ENCODE data around the gene SLC26A1. TPM values are rescaled to one million over a fixed set of nuclear protein-coding genes. Genes with fewer than 3 reads are reported as not detected.

SLC26A1 gene
- total RNA-seq, 1 experiment from 2014 or later = 1.8 TPM

DNA sequence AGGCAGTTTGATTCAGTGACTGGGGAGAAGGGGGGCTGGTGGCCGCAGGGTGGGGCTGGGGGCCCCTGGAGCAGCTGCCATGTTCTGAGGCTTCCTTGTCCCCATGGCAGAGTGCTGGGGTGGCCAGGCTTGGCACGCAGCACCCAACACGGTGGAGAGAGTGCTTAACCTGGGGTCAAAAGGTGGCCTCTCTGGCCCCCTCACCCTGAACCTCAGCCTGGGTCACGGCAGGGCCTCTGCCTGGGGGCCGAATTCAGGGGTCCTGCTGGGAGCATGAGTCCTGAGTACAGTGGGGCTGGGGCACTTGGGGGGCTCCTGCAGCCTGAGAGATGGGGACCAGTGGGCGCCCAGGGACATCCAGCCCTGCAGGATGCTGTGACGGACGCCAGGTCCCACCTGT is 38.1 kb upstream of the SLC26A1 start:
- intact Hi-C loops (cut with micrococcal nuclease; ENCODE audit: unreplicated experiment) (no loop called here), in situ Hi-C loops (cut with HindIII; ENCODE audit: low pct_unique_long_range_greater_than_20kb, low sequenced_read_pairs) (no loop called here)
- Histone ChIP-seq H3K36me3 (ENCODE audit: control insufficient read depth, insufficient read depth, low read length) (no peaks in the 10 kb centered on the region), H3K9me3 (ENCODE audit: control insufficient read depth, insufficient read depth, low read depth, low read length) (no peaks in the 10 kb centered on the region), H3K27me3 (ENCODE audit: control insufficient read depth, insufficient read depth, low read length) (no peaks in the 10 kb centered on the region), H3K4me1 (ENCODE audit: control insufficient read depth, insufficient read depth, low read length) (peaks cover 16% of the 10 kb centered on the region), H3K4me3 (ENCODE audit: low read depth in 2 of 2, low read length in 2 of 2) (no peak overlapping the region), H3K27ac (ENCODE audit: low read length) (no peak overlapping the region)
- POLR2A ChIA-PET = no interaction called here
- ATAC-seq (no peak), DNase-seq (ENCODE audit: low read depth, low spot score) (no peak)
- no peak for TF ChIP-seq TCF7L2 (IDR thresholded peaks at IDR 0.05; ENCODE audit: low read depth, low read length)
- TF ChIP-seq, protein P1, sequence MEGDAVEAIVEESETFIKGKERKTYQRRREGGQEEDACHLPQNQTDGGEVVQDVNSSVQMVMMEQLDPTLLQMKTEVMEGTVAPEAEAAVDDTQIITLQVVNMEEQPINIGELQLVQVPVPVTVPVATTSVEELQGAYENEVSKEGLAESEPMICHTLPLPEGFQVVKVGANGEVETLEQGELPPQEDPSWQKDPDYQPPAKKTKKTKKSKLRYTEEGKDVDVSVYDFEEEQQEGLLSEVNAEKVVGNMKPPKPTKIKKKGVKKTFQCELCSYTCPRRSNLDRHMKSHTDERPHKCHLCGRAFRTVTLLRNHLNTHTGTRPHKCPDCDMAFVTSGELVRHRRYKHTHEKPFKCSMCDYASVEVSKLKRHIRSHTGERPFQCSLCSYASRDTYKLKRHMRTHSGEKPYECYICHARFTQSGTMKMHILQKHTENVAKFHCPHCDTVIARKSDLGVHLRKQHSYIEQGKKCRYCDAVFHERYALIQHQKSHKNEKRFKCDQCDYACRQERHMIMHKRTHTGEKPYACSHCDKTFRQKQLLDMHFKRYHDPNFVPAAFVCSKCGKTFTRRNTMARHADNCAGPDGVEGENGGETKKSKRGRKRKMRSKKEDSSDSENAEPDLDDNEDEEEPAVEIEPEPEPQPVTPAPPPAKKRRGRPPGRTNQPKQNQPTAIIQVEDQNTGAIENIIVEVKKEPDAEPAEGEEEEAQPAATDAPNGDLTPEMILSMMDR (IDR thresholded peaks at IDR 0.05) = no peak
- no peak for TF ChIP-seq POLR2AphosphoS5 (IDR thresholded peaks at IDR 0.05; ENCODE audit: low read depth, low read length)
- TF ChIP-seq, protein P2, sequence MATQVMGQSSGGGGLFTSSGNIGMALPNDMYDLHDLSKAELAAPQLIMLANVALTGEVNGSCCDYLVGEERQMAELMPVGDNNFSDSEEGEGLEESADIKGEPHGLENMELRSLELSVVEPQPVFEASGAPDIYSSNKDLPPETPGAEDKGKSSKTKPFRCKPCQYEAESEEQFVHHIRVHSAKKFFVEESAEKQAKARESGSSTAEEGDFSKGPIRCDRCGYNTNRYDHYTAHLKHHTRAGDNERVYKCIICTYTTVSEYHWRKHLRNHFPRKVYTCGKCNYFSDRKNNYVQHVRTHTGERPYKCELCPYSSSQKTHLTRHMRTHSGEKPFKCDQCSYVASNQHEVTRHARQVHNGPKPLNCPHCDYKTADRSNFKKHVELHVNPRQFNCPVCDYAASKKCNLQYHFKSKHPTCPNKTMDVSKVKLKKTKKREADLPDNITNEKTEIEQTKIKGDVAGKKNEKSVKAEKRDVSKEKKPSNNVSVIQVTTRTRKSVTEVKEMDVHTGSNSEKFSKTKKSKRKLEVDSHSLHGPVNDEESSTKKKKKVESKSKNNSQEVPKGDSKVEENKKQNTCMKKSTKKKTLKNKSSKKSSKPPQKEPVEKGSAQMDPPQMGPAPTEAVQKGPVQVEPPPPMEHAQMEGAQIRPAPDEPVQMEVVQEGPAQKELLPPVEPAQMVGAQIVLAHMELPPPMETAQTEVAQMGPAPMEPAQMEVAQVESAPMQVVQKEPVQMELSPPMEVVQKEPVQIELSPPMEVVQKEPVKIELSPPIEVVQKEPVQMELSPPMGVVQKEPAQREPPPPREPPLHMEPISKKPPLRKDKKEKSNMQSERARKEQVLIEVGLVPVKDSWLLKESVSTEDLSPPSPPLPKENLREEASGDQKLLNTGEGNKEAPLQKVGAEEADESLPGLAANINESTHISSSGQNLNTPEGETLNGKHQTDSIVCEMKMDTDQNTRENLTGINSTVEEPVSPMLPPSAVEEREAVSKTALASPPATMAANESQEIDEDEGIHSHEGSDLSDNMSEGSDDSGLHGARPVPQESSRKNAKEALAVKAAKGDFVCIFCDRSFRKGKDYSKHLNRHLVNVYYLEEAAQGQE (IDR thresholded peaks at IDR 0.05; ENCODE audit: insufficient read depth in 1 of 2, low read depth in 2 of 2, low read length in 1 of 2) = no peak
- no peak for TF ChIP-seq SIN3A (IDR thresholded peaks at IDR 0.05; ENCODE audit: borderline replicate concordance, insufficient read depth, low read depth, low read length)
- CTCF ChIA-PET = no interaction called here
- no TSS peak for BruUV-seq (replicated peaks)

DNA sequence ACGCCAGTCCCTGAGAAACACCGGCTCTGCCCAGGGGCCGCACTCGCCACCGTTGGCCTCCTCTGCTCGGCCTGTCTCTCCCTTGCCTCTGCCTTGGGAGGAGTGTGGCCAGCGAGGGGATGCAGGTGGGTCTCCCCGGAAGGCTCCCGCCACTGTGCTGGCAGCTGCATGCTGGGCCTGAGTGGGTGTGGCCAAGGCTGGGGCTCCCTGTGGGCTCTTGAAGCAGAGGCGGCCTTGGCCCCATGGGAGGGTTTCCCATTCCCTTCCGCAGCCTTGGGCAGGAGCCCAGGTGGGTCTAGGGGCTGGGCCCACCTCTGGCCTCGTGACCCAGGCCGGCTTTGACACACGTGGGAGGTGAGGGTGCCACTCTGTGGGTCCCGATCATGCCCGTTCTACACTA is 37.4 kb upstream of the SLC26A1 start:
- no peak overlapping the region for H3K4me3 ChIP-seq (ENCODE audit: low read depth in 2 of 2, low read length in 2 of 2)
- no peak overlapping the region for H3K27ac ChIP-seq (ENCODE audit: low read length)
- no peaks in the 10 kb centered on the region for H3K36me3 ChIP-seq (ENCODE audit: control insufficient read depth, insufficient read depth, low read length)
- BruUV-seq (replicated peaks) = no TSS peak
- no peaks in the 10 kb centered on the region for H3K9me3 ChIP-seq (ENCODE audit: control insufficient read depth, insufficient read depth, low read depth, low read length)
- in situ Hi-C loops (cut with HindIII; ENCODE audit: low pct_unique_long_range_greater_than_20kb, low sequenced_read_pairs) = no loop called here
- ChIA-PET POLR2A (interaction anchor here (0.6 kb wide), 1 partner anchor 22 kb away, joined by 4 read pairs; no protein-coding TSS in a partner anchor), CTCF (no interaction called here)
- no peaks in the 10 kb centered on the region for H3K27me3 ChIP-seq (ENCODE audit: control insufficient read depth, insufficient read depth, low read length)
- peaks cover 13% of the 10 kb centered on the region for H3K4me1 ChIP-seq (ENCODE audit: control insufficient read depth, insufficient read depth, low read length)
- ATAC-seq (peak; percentile 11; the same call in 1 of the 2 replicates), DNase-seq (ENCODE audit: low read depth, low spot score) (no peak)
- intact Hi-C loops (cut with micrococcal nuclease; ENCODE audit: unreplicated experiment) = no loop called here
- TF ChIP-seq, protein P2 (IDR thresholded peaks at IDR 0.05; ENCODE audit: insufficient read depth in 1 of 2, low read depth in 2 of 2, low read length in 1 of 2) = no peak
- TF ChIP-seq POLR2AphosphoS5 (IDR thresholded peaks at IDR 0.05; ENCODE audit: low read depth, low read length) = no peak

Measured in Panc1 (cell line).